NCI-H1436 (cell line): ENCODE data around the gene TTC39C.
A peak's percentile ranks its signal among the peaks of the same experiment; 100 is the strongest.

Source experiments
- DNase-seq: peaks from one replicate; lab custom pipeline; 2025; lab: John Stamatoyannopoulos, UW

The TTC39C gene

DNA sequence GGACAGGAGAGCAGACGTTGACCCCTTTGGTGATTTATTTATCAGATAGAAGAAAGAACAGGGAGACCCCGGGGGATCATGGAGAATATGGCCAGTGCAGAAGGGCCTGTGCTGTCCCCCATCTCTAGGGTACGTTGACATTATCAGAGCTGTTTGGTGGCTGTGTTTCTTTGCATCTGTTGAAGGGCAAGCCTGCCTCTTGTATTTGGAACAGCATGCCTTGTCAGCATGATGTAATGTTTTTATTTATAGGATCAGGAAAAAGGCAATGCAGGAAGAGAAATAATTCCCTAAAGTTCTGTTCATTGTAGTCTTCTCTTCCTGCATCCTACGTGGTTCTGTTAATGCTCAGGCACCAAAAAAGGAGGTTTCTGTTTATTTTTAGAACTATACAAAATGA is 74.5 kb downstream of the TTC39C start:
- DNase-seq = no peak

DNA sequence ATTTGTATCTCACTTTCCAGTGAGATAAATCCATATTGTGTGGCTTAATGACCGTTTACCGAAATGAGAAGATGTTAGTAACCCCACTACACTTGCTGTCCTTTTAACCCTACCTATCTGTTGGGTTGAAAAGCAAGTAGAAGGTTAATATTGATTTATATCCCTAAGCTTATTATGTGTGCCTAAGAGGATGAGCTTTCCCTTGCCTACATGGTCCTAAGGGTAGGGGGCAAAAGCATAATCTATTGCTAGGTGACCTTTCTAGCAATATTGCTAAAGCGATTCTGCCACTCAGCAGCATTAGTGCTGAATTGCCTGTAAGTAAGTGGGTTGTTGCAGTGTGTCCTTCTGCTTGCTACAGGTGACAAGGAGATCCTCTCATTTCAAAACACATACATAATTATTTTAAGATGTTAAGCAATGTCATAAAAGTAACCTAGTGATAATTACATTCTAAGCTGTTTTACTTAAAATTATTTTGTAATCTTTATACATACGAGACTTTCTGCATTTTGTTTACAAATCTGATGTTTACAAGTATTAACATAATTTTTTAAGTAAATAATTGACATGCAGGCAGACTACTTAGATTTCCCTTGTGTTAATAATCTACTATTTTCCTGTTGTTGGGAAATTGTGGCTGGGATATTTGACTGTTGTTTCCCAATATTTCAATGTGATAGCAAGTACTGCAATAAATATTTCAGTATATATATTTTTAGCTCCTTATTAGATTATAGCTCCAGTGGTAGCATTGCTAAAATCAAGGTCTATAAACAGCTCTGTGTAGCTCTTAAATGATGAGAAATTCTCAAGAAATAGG is 75.2 kb downstream of the TTC39C start:
- no peak for DNase-seq

DNA sequence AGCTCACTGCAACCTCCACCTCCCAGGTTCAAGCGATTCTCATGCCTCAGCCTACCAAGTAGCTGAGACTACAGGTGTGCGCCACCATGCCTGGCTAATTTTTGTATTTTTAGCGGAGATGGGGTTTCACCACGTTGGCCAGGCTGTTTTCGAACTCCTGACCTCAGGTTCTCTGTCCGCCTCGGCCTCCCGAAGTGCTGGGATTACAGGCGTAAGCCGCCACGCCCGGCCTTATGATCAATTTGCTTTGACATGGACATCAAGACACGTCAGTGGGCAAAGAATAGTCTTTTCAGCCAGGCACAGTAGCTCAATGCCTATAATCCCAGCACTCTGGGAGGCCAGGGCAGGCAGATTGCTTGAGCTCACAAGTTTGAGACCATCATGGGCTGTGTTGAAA is 76.3 kb downstream of the TTC39C start:
- no peak for DNase-seq

DNA sequence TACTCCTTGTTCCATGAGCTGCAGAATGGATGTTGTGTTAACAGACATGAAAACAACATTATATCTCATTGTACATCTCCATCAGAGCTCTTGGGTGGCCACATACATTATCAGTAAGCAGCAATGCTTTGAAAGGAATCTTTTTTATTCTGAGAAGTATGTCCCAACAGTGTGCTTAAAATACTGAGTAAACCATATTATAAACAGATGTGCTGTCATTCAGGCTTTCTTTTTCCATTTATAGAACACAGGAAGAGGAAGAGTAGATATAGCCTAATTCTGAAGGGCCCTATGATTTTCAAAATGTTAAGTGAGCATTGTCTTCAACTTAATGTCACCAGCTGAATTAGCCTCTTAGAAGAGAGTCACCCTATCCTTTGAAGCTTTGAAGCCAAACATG is 80.0 kb downstream of the TTC39C start:
- DNase-seq = no peak

DNA sequence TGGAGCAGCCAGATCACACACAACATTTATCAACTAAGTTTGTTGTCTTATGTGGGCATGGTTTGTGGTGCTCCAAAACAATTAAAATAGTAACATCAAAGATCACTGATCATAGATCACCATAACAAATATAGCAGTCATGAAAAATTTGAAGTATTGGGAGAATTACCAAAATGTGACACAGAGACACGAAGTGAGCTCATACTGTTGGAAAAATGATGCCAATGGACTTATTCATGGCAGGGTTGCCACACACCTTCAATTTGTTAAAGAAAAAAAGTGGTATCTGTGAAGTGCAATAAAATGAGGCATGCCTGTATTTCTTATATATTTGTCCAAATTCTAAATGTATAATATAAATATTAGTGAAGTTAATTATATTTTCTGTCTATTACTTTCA is 81.4 kb downstream of the TTC39C start:
- DNase-seq = no peak

DNA sequence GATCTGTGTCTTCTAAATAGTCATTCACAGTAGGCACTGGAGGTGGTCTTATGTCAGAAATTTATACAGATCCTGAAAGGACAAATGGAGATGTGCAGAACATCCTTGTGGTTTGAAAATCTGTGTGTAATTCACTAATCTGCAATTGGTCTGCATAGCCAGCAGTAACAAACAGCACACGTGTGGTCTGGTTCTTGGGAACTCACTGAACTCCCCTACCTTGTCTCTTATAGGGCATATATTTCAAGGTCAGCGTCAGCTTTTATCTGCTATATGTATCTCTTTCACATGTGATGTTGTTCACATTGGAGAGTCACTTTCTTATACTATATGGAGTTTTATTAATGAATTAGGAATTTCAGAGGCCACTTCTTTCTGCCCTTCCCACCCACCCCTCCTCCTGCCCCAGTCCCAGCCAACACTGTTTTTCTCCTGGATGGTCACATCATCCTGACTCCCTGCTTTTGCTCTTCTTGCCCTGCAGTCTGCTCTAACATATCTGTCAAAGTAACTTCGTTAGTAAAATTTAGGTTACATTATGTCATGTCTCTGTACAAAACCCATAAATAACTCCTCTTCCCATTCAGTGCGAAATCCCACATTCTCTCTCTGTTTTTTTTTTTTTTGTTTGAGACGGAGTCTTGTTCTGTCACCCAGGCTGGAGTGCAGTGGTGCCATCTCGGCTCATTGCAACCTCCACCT is 88.9 kb downstream of the TTC39C start:
- DNase-seq = no peak

DNA sequence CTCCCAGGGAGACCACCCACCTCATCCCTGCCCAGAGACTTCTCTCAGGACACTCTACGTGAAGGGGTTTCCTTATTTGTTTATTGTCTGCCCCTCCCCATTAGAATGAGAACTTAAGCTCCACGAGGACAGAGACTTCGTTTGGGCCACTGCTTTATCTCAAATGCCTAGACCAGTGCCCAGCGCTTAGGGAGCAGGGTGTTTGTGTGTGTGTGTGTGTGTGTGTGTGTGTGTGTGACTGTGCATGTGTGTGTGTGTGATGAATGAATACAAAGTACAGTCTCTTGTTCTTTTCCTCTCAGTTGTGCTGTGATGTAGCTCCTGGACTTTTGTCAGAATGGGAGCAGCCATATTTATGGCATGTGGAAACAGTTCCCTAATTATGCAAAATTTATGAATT is 89.9 kb downstream of the TTC39C start:
- no peak for DNase-seq

DNA sequence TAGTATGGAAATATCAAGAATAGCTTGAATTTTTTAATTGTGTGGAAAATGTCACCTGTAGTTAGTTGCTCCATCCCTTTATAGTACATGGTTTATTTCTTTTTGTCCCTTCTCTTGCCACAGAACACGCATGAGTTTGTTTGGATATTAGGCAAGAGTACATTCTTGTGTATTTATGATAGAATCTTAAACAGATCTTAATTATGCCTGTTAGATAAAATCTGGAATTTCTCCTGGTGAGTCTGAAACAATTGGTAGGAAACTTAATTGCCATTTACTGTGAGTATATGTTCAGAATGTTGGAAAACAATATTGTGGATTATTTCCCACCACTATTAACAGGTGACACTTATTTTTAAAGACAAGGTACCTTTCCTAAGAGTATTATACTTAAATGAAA is 94.1 kb downstream of the TTC39C start:
- no peak for DNase-seq

DNA sequence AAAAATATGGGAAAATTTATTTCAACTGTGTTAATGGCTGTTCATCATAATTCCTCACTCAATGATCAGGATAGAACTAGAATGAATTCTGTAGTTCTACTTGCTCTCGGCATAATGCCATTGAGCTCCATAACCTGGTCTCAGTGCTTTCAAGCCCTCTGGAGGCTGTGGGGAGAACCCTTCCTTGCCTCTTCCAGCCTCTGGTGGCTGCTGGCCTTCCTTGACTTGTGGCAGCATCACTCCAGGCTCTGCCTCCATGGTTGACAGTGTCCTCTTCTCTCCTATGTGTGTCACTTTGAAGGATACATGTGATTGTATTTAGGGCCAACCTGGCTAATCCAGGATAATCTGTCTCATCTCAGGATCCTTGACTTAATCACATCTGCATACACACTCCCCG is 97.4 kb downstream of the TTC39C start:
- no peak for DNase-seq

DNA sequence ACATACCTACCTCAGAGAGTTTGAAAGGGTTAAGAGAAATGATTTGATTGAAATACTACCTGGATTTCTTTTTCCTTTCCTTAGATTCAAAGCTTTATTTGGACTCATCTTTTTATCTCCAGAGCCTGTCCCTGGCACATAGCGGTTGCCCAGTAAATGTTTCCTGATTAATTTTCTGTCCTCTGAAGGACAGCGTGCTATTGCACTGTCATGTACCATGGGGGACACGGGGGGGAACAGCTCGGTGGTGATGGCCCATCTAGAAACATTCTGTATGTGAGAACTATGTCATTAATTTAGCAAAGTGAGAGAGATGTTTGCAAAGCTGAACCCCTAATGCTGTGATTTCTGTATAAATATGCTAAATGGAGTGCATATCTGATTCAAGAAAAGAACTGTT is 97.9 kb downstream of the TTC39C start:
- DNase-seq = no peak

DNA sequence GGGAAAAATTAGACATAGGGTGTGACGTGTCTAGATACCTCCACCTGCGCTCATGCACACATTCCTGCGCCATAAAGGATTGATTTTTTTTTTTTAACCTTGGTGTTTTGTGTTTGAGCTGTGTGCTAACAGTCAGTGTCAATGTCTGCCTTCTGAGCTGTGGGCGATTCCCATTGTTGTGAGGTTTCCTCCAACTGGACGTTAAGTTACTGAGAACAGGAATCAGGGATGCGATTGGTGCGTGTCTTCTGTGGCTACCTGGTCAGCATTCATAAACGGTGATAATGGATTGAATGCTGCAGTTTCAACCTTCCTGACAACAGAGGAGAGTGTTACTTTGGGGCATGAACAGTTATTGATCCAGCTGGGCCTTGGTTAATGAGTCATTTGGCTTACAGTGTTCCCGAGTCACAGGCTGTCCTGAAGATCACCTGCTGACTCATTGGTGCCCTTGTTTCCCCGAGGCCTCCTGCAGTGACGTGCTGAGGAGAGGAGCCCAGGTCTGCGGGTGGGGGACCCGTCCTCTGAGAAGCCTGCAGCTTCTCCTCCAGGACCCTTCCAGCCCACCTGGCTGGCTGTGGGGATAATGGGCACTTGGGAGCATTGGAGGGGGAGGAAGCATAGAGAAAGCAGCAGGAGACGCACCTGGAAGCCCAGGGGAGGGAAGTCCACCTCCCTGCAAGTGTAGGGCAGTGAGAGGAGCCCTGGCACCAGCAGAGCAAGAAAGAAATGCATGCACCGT is 98.5 kb downstream of the TTC39C start:
- no peak for DNase-seq

DNA sequence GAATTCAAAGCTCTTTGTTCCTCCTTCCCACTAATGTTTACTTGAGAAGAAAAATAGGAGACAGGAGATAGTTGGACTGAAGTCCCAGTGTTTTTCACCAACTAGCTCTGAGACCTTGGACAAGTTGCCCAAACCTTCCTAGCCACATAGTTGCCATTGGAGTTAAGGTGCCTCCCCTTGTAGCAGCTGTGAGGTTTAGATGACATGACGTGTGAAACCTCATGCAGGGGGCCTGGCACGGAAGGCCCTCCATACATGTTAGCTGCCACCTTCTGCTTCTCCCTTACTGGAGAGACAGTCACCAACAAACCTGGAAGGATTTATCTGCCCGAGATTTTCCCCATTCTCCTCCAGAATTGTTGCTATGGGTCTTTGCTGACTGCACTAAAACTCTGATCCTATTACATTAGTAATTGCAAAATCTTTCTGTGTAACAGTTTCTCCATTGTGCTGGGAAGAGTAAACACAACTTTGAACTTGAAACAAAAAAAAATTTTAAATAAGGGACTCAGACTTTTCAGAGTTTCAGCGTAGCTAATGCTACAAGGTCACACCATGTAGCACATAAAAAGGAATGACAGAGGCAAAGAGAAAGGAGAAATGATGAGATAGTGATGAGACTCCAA is 100.5 kb downstream of the TTC39C start:
- DNase-seq = no peak

DNA sequence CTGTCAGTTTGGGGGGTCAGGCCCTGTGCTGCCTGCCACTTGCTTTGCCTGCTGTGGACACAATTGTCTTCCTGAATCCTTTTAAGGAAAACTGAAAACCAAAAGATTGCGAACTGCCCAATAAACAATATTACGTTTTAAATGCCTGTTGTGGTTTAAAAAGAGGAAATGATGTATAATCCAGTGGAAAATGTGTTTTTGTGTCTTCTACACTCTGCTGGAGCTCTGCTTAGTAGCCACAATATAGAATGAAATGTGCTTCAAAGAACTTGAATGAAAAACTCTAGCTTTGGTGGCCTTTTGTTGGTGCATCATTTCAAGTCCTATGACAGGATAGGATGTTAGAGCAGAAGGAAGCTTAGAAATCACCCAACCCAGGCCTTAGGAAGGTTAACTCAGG is 101.1 kb downstream of the TTC39C start:
- no peak for DNase-seq

DNA sequence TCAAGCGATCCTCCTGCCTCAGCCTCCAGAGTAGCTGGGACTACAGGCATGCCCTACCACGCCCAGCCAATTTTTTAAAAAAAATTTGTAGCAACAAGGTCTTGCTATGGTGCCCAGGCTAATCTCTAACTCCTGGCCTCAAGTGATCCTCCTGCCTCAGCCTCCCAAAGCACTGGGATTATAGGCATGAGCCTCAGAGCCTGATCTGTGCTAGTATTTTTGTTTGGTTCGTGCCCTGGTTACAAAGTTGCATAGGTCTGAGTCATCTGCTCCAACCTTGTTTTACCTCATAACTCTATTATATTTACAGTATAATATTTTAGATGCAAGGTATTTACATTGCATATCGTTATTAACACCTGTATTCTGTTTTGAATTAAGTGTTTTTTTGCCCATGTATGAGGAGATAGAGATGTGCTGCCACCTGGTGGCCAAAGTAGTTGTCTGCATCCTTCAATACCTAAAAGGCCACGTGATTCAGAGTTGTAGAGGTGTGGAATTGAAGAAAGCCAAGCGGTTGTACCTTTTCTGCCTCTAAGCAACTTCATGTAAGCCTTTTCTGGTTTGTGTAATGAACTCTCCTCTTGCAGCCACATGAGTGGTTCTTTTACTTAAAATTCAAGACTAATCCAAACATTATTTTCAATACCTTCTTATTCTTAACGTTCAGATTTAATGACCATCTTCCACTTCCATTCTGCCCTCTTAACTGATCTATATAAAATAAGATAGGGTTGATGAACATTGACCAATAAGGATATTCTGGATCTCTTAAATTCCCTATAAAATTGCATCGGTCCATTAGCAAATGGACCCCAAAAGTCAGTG is 104.4 kb downstream of the TTC39C start:
- DNase-seq = peak; percentile 75

DNA sequence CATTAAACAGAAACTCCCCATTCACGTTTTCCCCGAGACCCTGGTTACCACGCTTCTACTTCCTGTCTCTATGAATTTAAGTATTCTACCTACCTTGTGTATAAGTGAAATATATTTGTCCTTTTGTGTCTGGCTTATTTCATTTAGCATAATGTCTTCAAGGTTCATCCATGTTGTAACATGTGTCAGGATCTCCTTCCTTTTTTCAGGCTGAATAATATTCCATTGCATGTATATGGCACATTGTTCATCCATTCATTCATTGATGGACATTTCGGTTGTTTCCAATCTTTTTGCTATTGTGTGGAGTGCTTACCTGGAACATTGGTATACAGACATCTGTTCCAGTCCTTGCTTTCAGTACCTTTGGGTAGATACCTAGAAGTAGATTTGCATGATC is 106.1 kb downstream of the TTC39C start:
- no peak for DNase-seq

DNA sequence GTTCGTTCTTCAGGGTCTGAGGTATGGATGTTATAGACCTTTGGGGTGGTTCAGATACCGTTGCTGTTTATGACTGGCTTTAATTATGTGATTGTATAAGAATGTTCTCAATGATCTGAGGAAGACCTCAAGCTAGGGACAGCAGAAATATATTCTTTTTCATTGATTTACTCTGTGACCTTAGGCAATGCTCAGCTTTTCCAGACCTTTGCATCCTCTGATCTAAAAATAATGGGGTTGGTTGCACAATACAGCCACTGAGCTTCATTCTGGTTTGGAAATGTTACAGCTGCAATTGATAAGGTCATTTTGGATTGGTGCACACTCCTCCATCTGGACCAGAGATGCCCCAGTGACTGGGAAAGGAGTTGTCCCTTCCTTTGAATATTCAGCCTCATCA is 107.1 kb downstream of the TTC39C start:
- no peak for DNase-seq

DNA sequence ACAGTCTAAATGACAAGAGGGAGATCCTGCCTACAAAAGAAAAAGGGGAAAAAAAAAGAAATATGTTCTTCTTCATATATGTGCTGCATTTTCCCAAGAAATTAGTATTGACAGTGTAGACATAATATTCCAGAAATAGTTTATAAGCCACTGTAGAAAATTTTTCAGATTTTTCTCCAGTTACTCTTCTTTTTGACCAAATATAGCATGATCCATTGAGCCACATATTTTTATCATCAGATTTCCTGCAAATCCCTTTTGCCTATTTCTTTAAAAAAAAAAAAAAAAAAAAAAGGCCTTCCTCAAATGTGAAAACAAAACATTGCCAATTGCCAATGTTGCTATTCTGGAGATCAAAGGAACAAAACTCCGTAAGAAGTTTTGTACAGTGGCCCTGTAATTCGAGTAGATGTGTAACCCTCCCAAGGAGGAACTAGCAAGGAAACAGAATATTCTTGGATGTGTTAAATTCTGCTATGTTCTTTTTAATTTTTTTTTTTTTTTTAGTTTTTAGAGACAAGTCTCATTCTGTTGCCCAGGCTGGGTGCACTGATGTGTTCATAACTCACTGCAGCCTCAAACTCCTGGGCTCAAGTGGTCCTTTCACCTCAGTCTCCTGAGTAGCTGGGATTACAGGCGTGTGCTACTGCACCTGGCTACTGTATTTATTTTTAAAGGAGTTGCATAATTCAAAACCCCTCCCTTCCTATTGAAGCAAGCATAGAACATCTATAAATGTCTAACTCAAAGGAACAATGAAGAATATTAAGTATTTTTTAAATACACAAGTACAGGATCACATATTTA is 111.8 kb downstream of the TTC39C start:
- DNase-seq = peak; percentile 2

DNA sequence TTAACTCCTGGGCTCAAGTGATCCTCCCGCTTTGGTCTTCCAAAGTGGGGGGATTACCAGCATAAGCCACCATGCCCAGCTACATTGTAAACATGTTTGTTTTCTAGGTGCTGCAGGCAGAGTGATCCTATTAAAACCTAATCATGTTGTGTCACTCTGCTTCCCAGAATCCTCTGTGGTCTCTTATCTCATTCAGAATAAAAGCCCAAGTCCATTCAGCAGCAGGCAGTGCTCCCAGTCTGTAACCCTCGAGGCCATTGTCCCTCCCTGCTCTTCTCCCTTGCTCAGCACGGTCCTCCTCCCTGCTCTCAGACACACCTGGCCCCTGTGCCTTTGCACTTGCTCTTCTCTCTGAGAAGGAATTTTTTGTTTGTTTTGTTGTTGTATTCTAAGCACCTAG is 113.2 kb downstream of the TTC39C start:
- no peak for DNase-seq

DNA sequence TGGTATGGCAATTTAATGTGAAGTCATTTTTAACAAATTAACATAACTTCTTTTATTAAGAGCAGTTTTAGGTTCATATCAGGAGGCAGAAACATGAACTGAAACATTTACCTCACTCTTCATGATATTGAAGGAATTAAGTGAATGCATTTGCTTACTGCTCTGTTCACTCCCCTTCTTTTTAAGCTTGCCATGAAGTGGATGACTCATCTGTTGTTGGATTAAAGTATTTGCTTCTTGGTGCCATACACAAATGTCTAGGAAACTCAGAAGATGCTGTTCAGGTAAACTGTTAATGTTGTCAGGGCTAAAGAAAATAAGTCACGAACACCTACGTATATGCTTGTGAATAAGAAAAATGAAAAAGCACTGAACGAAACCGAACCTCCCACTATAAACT is 114.1 kb downstream of the TTC39C start:
- no peak for DNase-seq

DNA sequence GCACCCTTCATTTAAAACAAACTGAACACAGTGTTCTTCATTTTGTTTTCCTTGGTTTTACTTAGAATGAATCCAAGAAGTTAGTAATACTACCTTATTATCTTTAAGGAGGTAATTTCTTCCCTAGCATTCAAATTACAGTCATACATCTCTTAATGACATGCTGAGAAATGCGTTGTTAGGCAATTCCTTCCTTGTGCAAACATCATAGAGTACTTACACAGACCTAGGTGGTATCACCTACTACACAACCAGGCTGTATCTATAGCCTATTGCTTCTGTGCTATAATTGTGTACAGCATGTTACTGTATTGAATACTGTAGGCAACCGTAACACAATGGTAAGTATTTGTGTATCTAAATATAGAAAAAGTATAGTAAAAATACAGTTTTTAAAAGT is 115.9 kb downstream of the TTC39C start:
- DNase-seq = peak; percentile 27

DNA sequence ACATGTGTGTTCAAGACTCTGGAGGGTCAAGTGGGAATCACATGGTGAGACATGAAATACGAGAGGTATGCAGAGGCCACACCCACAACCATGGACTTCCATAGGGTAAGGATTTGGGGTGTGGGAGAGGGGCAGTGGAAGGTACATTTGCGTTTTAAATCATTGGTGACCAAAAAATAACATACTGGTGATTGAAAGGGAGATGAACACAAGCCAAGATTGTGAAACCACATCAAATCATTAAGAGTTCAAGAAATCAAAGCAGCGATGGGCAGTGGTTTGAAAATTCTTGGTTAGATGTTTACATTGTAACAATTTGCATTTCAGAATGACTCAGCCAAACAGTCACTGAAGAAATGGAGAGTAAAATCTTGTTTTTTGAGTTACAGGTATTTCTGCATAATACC is 122.4 kb downstream of the TTC39C start:
- DNase-seq = no peak
